Mucosa of rectum (tissue), 2 donors: ENCODE results near the gene ZNF594.
"Not testable (repeated sequence)": the region's sequence is repeated elsewhere in the genome, so short reads cannot be mapped to it uniquely, and the experiment has no call there.

ENCODE experiments used
- H3K27ac ChIP-seq, 2 donors: one replicate each; pipeline ENCODE4 v1.7.0; 2013; ENCODE audit warnings: inconsistent platforms in 2 of 2, low read depth in 2 of 2, low read length in 2 of 2
- H3K27me3 ChIP-seq, 2 donors: one replicate each; pipeline ENCODE4 v1.7.0; 2013; ENCODE audit warnings: low read length in 2 of 2; ENCODE audit not compliant: control insufficient read depth in 2 of 2, insufficient read depth in 2 of 2
- H3K36me3 ChIP-seq, 2 donors: one replicate each; pipeline ENCODE4 v1.7.0; 2013; ENCODE audit warnings: low read length in 2 of 2; ENCODE audit not compliant: control insufficient read depth in 2 of 2, insufficient read depth in 2 of 2
- H3K4me1 ChIP-seq, 2 donors: one replicate each; pipeline ENCODE4 v1.7.0; 2013; ENCODE audit warnings: low read length in 2 of 2, mild to moderate bottlenecking in 1 of 2; ENCODE audit not compliant: control insufficient read depth in 2 of 2, insufficient read depth in 2 of 2
- H3K4me3 ChIP-seq, 2 donors: one replicate each; pipeline ENCODE4 v1.7.0; 2013; ENCODE audit warnings: low read length in 2 of 2
- H3K9ac ChIP-seq, 2 donors: one replicate each; pipeline ENCODE4 v1.7.0; 2013; ENCODE audit warnings: low read length in 2 of 2, low read depth in 1 of 2, mild to moderate bottlenecking in 1 of 2
- H3K9me3 ChIP-seq, 2 donors: one replicate each; pipeline ENCODE4 v1.7.0; 2013; ENCODE audit warnings: low read length in 2 of 2; ENCODE audit not compliant: control insufficient read depth in 2 of 2
- donor health status: healthy.
- donor health status: Normal muscosa, but diverticular disease.

Gene ZNF594

DNA sequence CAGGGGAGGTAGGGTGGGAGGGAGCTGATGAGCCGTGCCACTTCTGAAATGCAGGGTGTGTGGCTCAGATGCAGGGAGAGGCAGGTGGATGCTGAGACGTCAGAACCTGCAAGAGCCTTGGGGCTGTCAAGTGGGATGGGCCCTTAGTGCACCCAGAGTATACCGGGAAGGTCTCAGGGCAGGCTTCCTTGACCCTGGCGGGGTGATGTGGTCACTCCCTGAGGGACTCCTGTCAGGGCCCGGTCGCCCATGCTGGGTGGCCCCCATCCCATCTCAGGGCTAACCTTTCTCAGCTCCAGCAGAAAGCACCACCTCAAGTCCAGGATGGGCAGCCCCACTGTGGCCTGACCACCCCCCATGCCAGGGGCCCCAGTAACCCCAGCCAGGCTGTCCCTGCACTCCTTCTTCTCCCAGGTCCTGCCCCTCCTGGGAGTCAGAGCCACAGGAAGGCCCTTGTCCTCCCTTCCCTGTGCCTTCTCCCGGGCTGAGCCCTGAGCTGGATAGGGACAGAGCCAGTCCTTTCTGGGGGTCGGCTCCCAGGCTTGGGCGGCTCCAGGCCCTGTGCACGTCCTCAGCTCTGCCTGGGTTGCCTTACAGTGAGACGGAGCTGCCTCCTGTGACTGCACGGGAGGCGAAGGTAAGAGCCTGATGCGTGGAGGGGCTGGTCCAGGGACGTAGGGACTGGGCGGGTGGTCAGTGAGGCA, 59.7 kb downstream of the ZNF594 start:
- H3K27ac ChIP-seq, H3K9ac ChIP-seq, H3K27me3 ChIP-seq, H3K4me1 ChIP-seq, H3K36me3 ChIP-seq, H3K4me3 ChIP-seq, H3K9me3 ChIP-seq: not testable (repeated sequence)

DNA sequence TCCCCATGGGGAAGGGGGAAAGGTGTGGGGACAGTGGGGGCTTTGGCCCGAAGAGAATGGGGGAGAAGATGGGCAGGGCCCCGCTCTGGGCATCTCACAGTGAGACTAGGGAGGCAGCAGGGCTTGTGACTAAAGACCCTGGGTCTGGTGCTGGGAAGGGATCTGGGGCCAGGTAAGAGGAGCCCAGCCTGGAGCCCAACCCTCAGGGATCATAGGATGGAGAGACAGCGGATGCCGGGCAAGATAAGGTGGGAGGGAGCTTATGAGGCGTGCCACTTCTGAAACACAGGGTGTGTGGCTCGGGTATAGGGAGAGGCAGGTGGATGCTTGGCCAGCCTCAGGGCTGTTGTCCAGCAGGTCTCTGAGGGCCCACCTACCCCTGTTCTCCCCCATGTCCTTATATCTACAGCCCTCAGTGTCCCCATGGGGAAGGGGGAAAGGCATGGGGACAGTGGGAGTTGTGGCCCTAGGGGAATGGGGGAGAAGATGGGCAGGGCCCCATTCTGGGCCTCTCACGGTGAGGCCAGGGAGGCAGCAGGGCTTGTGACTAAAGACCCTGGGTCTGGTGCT, 60.4 kb downstream of the ZNF594 start:
- H3K4me3 ChIP-seq = no peak overlapping the region
- H3K36me3 ChIP-seq = no peaks in the 10 kb centered on the region
- no peaks in the 10 kb centered on the region for H3K27me3 ChIP-seq
- H3K27ac ChIP-seq = no peak overlapping the region
- no peaks in the 10 kb centered on the region for H3K9me3 ChIP-seq
- no peaks in the 10 kb centered on the region for H3K4me1 ChIP-seq
- no peak overlapping the region for H3K9ac ChIP-seq

DNA sequence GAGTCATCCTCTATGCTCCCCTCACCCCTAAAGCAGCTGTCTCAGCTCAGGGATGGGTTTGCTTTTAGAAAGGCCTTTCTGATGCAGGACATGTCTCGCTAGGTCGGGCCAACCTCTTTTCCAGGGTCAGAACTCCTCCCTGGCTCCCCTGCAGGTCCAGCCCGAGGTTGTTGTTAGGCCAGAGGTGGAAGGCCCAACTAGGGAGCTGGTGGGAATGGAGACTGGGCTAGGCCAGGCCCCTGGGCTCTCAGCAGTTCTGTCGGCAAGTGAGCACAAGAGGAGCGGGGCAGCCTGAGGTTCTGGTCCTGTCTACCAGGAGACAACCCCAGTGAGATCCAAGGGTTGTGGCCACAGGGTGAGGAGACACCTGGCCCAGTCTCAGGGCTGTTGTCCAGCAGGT, 61.0 kb downstream of the ZNF594 start:
- H3K27me3 ChIP-seq, H3K9me3 ChIP-seq, H3K9ac ChIP-seq, H3K27ac ChIP-seq, H3K36me3 ChIP-seq, H3K4me1 ChIP-seq, H3K4me3 ChIP-seq: not testable (repeated sequence)

DNA sequence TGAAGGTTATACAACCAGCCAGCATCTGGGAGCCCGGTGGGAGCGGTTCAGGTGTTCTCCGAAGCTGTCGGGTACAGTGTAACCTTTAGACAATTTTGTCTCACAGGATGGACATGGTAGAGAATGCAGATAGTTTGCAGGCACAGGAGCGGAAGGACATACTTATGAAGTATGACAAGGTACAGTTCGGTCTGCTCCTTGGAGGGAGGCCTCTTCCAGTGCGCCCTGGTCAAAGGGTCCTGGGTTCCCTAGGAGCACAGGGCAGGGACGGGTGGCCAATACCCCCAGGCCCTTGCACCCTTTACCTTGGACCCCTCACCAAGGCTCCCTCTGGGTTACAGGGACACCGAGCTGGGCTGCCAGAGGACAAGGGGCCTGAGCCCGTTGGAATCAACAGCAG, 61.4 kb downstream of the ZNF594 start:
- H3K4me3 ChIP-seq, H3K27me3 ChIP-seq, H3K27ac ChIP-seq, H3K9me3 ChIP-seq, H3K36me3 ChIP-seq, H3K4me1 ChIP-seq, H3K9ac ChIP-seq: not testable (repeated sequence)

DNA sequence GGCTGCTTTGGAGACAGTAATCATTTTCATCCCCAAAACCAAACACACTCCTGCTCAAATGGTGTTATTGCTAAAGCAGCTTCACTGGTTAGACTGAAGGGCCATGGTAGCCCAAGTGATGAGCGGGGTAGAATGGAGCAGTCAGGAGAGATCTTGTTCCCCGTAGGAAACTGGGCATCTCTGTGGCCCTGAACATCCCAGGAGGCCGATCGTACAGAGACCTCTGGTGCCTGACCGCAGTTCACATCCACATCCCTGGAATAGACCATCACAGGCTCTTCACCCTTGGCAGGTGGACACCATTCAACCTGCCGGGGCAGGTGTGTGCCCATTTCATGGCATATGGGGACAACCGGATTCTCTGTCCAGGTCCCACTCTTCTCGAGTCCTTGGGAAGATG, 61.9 kb downstream of the ZNF594 start:
- H3K36me3 ChIP-seq, H3K9ac ChIP-seq, H3K4me3 ChIP-seq, H3K27ac ChIP-seq, H3K27me3 ChIP-seq, H3K9me3 ChIP-seq, H3K4me1 ChIP-seq: not testable (repeated sequence)
